PC-3 (cell line): ENCODE results near the gene TUBGCP6.

Source experiments
- CTCF ChIP-seq: fragments of 300-600 bp; sonication (generic); conservative IDR thresholded peaks from 2 replicates; pipeline ENCODE4 v1.5.1; 2017; ENCODE audit warnings: antibody characterized with exemption, low read depth, mild to moderate bottlenecking, low read length
- EZH2 ChIP-seq: fragments of 300-600 bp; sonication (generic); IDR thresholded peaks from one replicate; pipeline ENCODE4 v1.6.1; 2017; ENCODE audit warnings: antibody characterized with exemption, mild to moderate bottlenecking, low read length; ENCODE audit not compliant: unreplicated experiment

DNA sequence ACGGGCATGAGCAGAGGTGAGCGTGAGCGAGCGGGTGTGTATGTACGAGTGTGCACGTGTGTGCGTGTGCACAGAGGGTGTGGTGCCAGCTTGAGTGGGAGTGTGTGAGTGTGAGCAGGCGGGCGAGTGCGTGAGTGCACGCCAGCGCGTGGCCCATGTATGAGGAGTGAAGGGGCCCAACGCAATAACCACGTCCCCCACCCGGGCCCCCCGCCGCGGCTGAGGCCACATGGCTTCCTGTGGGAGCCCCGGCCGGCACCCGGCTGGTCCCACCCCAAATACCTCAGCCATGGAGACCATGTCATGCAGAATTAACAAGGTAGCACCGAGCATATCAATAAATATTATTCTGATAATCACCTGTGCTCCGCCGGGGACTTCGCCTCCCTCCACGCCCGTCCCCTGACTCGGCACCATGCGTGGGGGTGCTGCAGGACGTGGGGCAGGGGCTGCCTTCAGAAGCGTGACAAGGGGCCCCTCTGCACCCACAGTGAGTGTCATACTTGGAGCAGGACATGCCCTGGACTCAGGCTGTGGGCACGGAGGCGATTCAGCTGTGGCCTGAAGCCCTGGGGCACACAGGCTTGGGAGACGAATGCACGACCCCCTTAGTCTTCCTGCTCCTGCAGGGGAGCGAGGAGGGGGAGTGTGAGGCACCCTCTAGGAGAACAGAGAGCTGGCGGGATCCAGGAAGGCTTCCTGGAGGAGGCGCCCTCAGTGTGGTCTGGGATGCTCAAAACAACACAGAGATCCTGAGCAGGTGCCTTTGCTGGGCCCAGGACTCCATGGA lies 64.7 kb downstream of the TUBGCP6 start:
- TF ChIP-seq EZH2 = no peak
- no peak for TF ChIP-seq CTCF
